Loucy (cell line): ENCODE data around the gene KCNMB2.

Source experiments
- H2AFZ ChIP-seq: fragments of 200-600 bp; sonication (generic); 2 replicates; pipeline ENCODE4 v1.6.0; 2016; ENCODE audit warnings: antibody characterized with exemption, mild to moderate bottlenecking, low read length, moderate library complexity
- H3F3A ChIP-seq: fragments of 200-600 bp; 2 replicates; pipeline ENCODE4 v1.6.0; 2016; ENCODE audit warnings: antibody characterized with exemption, low read depth, mild to moderate bottlenecking
- H3K27me3 ChIP-seq: fragments of 200-600 bp; sonication (generic); 2 replicates; pipeline ENCODE4 v1.6.1; 2014; ENCODE audit warnings: low read length, mild to moderate bottlenecking; ENCODE audit not compliant: insufficient read depth, poor library complexity, severe bottlenecking
- H3K36me3 ChIP-seq: fragments of 200-600 bp; sonication (generic); 2 replicates; pipeline ENCODE4 v1.6.1; 2016; ENCODE audit warnings: low read length; ENCODE audit not compliant: insufficient read depth
- H3K4me1 ChIP-seq: fragments of 200-600 bp; sonication (generic); 2 replicates; pipeline ENCODE4 v1.5.1; 2014; ENCODE audit warnings: low read length, mild to moderate bottlenecking; ENCODE audit not compliant: insufficient read depth, poor library complexity, severe bottlenecking
- H3K4me2 ChIP-seq: fragments of 200-600 bp; sonication (generic); 2 replicates; pipeline ENCODE4 v1.6.0; 2014; ENCODE audit warnings: antibody characterized with exemption, low read length, low read depth, mild to moderate bottlenecking; ENCODE audit not compliant: poor library complexity, severe bottlenecking
- H3K4me3 ChIP-seq: fragments of 200-600 bp; sonication (generic); 2 replicates; pipeline ENCODE4 v1.5.1; 2014; ENCODE audit warnings: low read length, mild to moderate bottlenecking, mixed read lengths; ENCODE audit not compliant: poor library complexity, severe bottlenecking
- H3K79me2 ChIP-seq: fragments of 200-600 bp; sonication (generic); 2 replicates; pipeline ENCODE4 v1.6.1; 2014; ENCODE audit warnings: low read length; ENCODE audit not compliant: insufficient read depth
- H3K9ac ChIP-seq: fragments of 200-600 bp; sonication (generic); 2 replicates; pipeline ENCODE4 v1.6.0; 2014; ENCODE audit warnings: mild to moderate bottlenecking, low read depth, low read length, moderate library complexity; ENCODE audit not compliant: poor library complexity, severe bottlenecking
- H3K9me2 ChIP-seq: fragments of 200-600 bp; sonication (generic); replicated peaks from 2 replicates; pipeline ENCODE4 v1.6.1; 2016; ENCODE audit warnings: low read depth, low read length, mixed read lengths
- H3K9me3 ChIP-seq: fragments of 200-600 bp; sonication (generic); 2 replicates; pipeline ENCODE4 v1.6.1; 2014; ENCODE audit warnings: mild to moderate bottlenecking, antibody characterized with exemption, low read length, low read depth; ENCODE audit not compliant: insufficient read depth
- H4K20me1 ChIP-seq: fragments of 200-600 bp; sonication (generic); 2 replicates; pipeline ENCODE4 v1.6.0; 2014; ENCODE audit warnings: antibody characterized with exemption, low read length, mild to moderate bottlenecking; ENCODE audit not compliant: insufficient read depth, poor library complexity, severe bottlenecking
- CTCF ChIP-seq: fragments of 200-600 bp; sonication (generic); conservative IDR thresholded peaks from 2 replicates; pipeline ENCODE4 v1.5.1; 2014; ENCODE audit warnings: mild to moderate bottlenecking, antibody characterized with exemption, low read length
- EZH2phosphoT487 ChIP-seq: fragments of 200-600 bp; IDR thresholded peaks from 2 replicates; pipeline ENCODE4 v1.6.1; 2018; ENCODE audit warnings: antibody characterized with exemption, mild to moderate bottlenecking, moderate library complexity, borderline replicate concordance

KCNMB2 gene

GRCh38 chr3:178750639-178751300, 214.5 kb downstream of the KCNMB2 start:
- TF ChIP-seq CTCF (no peak), EZH2phosphoT487 (no peak)
- Histone ChIP-seq H3F3A (no peaks in the 10 kb centered on the region), H3K79me2 (no peaks in the 10 kb centered on the region), H3K4me1 (no peaks in the 10 kb centered on the region), H3K9me2 (no peaks in the 10 kb centered on the region), H3K9ac (no peak overlapping the region), H3K4me3 (no peak overlapping the region), H3K4me2 (no peak overlapping the region), H3K36me3 (no peaks in the 10 kb centered on the region), H3K9me3 (no peaks in the 10 kb centered on the region), H2AFZ (no peak overlapping the region), H3K27me3 (no peaks in the 10 kb centered on the region), H4K20me1 (no peaks in the 10 kb centered on the region)

GRCh38 chr3:178752843-178753242, 216.6 kb downstream of the KCNMB2 start:
- TF ChIP-seq CTCF (no peak), EZH2phosphoT487 (no peak)

GRCh38 chr3:178754852-178755510, 218.7 kb downstream of the KCNMB2 start:
- no peaks in the 10 kb centered on the region for H3F3A ChIP-seq
- H3K79me2 ChIP-seq = no peaks in the 10 kb centered on the region
- H3K9me2 ChIP-seq = no peaks in the 10 kb centered on the region
- H3K4me3 ChIP-seq = no peak overlapping the region
- no peaks in the 10 kb centered on the region for H3K36me3 ChIP-seq
- H4K20me1 ChIP-seq = no peaks in the 10 kb centered on the region
- no peak overlapping the region for H2AFZ ChIP-seq
- H3K4me1 ChIP-seq = no peaks in the 10 kb centered on the region
- H3K4me2 ChIP-seq = no peak overlapping the region
- no peaks in the 10 kb centered on the region for H3K9me3 ChIP-seq
- TF ChIP-seq EZH2phosphoT487 (no peak), CTCF (no peak)
- no peaks in the 10 kb centered on the region for H3K27me3 ChIP-seq
- no peak overlapping the region for H3K9ac ChIP-seq

More at GRCh38 chr3:178752843-178753242, 216.6 kb downstream of the KCNMB2 start:
- H3K4me1 ChIP-seq = no peaks in the 10 kb centered on the region
- no peak overlapping the region for H3K9ac ChIP-seq
- no peaks in the 10 kb centered on the region for H3K36me3 ChIP-seq
- H3K9me2 ChIP-seq = no peaks in the 10 kb centered on the region
- H3K4me3 ChIP-seq = no peak overlapping the region
- no peak overlapping the region for H2AFZ ChIP-seq
- H3K4me2 ChIP-seq = no peak overlapping the region
- H3K27me3 ChIP-seq = no peaks in the 10 kb centered on the region
- no peaks in the 10 kb centered on the region for H3K9me3 ChIP-seq
- no peaks in the 10 kb centered on the region for H4K20me1 ChIP-seq
- H3K79me2 ChIP-seq = no peaks in the 10 kb centered on the region
- H3F3A ChIP-seq = no peaks in the 10 kb centered on the region
